H1 (cell line): Measurements from ENCODE around the gene HDAC10. TPM values are rescaled to one million over a fixed set of nuclear protein-coding genes. Genes with fewer than 3 reads are reported as not detected.

ENCODE experiments used
- CTCF ChIA-PET: fragments of 300-600 bp; sonication (Branson Sonifier 250); formaldehyde crosslinking; loops from one replicate; lab custom pipeline; 2021; ENCODE audit not compliant: partially characterized antibody; lab: Charles Lee
- POLR2A ChIA-PET: fragments of 300-600 bp; sonication (Branson Sonifier 250); formaldehyde crosslinking; loops from one replicate; lab custom pipeline; 2021; ENCODE audit warnings: inconsistent platforms; ENCODE audit not compliant: partially characterized antibody; lab: Charles Lee
- DNase-seq, 2 experiments: peaks; one replicate each; pipeline versions ENCODE4 v3.0.0 to v3.0.0-alpha.2; 2010 to 2022; ENCODE audit warnings: low spot score in 2 of 2, low read depth in 1 of 2, mixed read lengths in 1 of 2
- FAIRE-seq: peaks from 2 replicates; lab custom pipeline; 2011; peaks lifted over from hg19 to GRCh38; lab: Jason Lieb, UNC
- H2AFZ ChIP-seq: 2 replicates; pipeline ENCODE4 v1.8.1; 2012; ENCODE audit warnings: low read length, inconsistent platforms
- H2AK5ac ChIP-seq: 2 replicates; pipeline ENCODE4 v1.6.1; 2013; ENCODE audit warnings: low read depth, low read length
- H2BK120ac ChIP-seq: replicated peaks from 2 replicates; pipeline ENCODE3; 2013; ENCODE audit warnings: low read depth, low read length, inconsistent platforms
- H2BK12ac ChIP-seq: 2 replicates; pipeline ENCODE4 v1.6.1; 2013; ENCODE audit warnings: low read depth, low read length
- H2BK15ac ChIP-seq: 2 replicates; pipeline ENCODE4 v1.6.1; 2013; ENCODE audit warnings: low read length
- H2BK20ac ChIP-seq: 2 replicates; pipeline ENCODE4 v1.6.1; 2013; ENCODE audit warnings: low read length
- H2BK5ac ChIP-seq: 2 replicates; pipeline ENCODE4 v1.6.1; 2013; ENCODE audit warnings: low read depth, low read length
- H3K14ac ChIP-seq: 2 replicates; pipeline ENCODE4 v1.6.1; 2013; ENCODE audit warnings: inconsistent platforms; ENCODE audit not compliant: insufficient read length
- H3K18ac ChIP-seq: 2 replicates; pipeline ENCODE4 v1.6.1; 2013; ENCODE audit warnings: low read length; ENCODE audit errors: extremely low read depth
- H3K23ac ChIP-seq: 2 replicates; pipeline ENCODE4 v1.6.1; 2013; ENCODE audit warnings: inconsistent platforms; ENCODE audit not compliant: insufficient read length
- H3K23me2 ChIP-seq: 2 replicates; pipeline ENCODE4 v1.6.1; 2013; ENCODE audit warnings: low read depth, low read length
- H3K27ac ChIP-seq: 2 replicates; pipeline ENCODE4 v1.6.1; 2011; ENCODE audit warnings: low read depth, low read length, inconsistent platforms
- H3K27me3 ChIP-seq, 4 experiments: replicated peaks in 1 of 4; 1 replicate in 1 of 4; 2 replicates in 3 of 4; pipeline versions ENCODE4 v1.6.1 to v1.8.1; 2011 to 2013; ENCODE audit warnings: low read length in 3 of 4, mild to moderate bottlenecking in 3 of 4, inconsistent platforms in 2 of 4, mixed read lengths in 2 of 4, moderate library complexity in 1 of 4; ENCODE audit not compliant: control insufficient read depth in 3 of 4, insufficient read depth in 3 of 4; ENCODE audit errors: extremely low read depth in 1 of 4
- H3K36me3 ChIP-seq, 4 experiments: 2 replicates each; pipeline versions ENCODE4 v1.6.1 to v1.8.1; 2011 to 2013; ENCODE audit warnings: mild to moderate bottlenecking in 4 of 4, low read length in 3 of 4, moderate library complexity in 2 of 4, control low read depth in 1 of 4, inconsistent platforms in 1 of 4; ENCODE audit not compliant: insufficient read depth in 4 of 4, control insufficient read depth in 2 of 4
- H3K4ac ChIP-seq: replicated peaks from 2 replicates; pipeline ENCODE3; 2013; ENCODE audit warnings: low read length, low read depth, mixed read lengths, inconsistent platforms; ENCODE audit not compliant: insufficient read length
- H3K4me1 ChIP-seq, 4 experiments: replicated peaks in 1 of 4; 1 replicate in 1 of 4; 2 replicates in 3 of 4; pipeline versions ENCODE4 v1.6.1 to v1.8.1; 2011 to 2013; ENCODE audit warnings: low read length in 3 of 4, inconsistent platforms in 2 of 4, mixed read lengths in 1 of 4; ENCODE audit not compliant: insufficient read depth in 4 of 4, control insufficient read depth in 3 of 4
- H3K4me2 ChIP-seq, 2 experiments: 2 replicates each; pipeline versions ENCODE4 v1.6.1 to v1.8.1; 2011 to 2013; ENCODE audit warnings: low read depth in 2 of 2, low read length in 2 of 2, control low read depth in 1 of 2, inconsistent platforms in 1 of 2, mild to moderate bottlenecking in 1 of 2; ENCODE audit not compliant: insufficient read depth in 1 of 2
- H3K4me3 ChIP-seq, 4 experiments: fragments of 200-600, 300-600 bp in 1 of 4; sonication (generic), shearing (Covaris generic), sonication (Bioruptor Twin) in 1 of 4; 2 replicates each; pipeline versions ENCODE4 v1.5.1 to v1.8.1; 2011 to 2016; ENCODE audit warnings: low read length in 4 of 4, low read depth in 3 of 4, control low read depth in 2 of 4, inconsistent platforms in 2 of 4, mild to moderate bottlenecking in 2 of 4, mixed read lengths in 1 of 4, moderate library complexity in 1 of 4; ENCODE audit not compliant: insufficient read depth in 2 of 4; ENCODE audit errors: extremely low read depth in 1 of 4
- H3K56ac ChIP-seq: replicated peaks from 2 replicates; pipeline ENCODE3; 2013; ENCODE audit warnings: low read depth, mild to moderate bottlenecking, mixed read lengths, low read length, inconsistent platforms; ENCODE audit not compliant: insufficient read length
- H3K79me1 ChIP-seq: 2 replicates; pipeline ENCODE4 v1.6.1; 2013; ENCODE audit warnings: low read depth, low read length, control low read depth
- H3K79me2 ChIP-seq, 2 experiments: 2 replicates each; pipeline versions ENCODE4 v1.6.1 to v1.8.1; 2012 to 2013; ENCODE audit warnings: low read length in 2 of 2, mild to moderate bottlenecking in 2 of 2, inconsistent platforms in 1 of 2; ENCODE audit not compliant: insufficient read depth in 2 of 2, control insufficient read depth in 1 of 2
- H3K9ac ChIP-seq, 4 experiments: replicated peaks in 1 of 4; 1 replicate in 1 of 4; 2 replicates in 3 of 4; pipeline versions ENCODE4 v1.6.1 to v1.8.1; 2011 to 2013; ENCODE audit warnings: low read depth in 3 of 4, low read length in 3 of 4, control low read depth in 2 of 4, mild to moderate bottlenecking in 2 of 4, moderate library complexity in 2 of 4, inconsistent platforms in 1 of 4; ENCODE audit errors: extremely low read depth in 1 of 4
- H3K9me3 ChIP-seq, 2 experiments: 2 replicates each; pipeline versions ENCODE4 v1.6.1 to v1.8.1; 2012 to 2013; ENCODE audit warnings: mild to moderate bottlenecking in 2 of 2, moderate library complexity in 2 of 2, control low read depth in 1 of 2, inconsistent platforms in 1 of 2, low read depth in 1 of 2, low read length in 1 of 2, mixed read lengths in 1 of 2; ENCODE audit not compliant: insufficient read depth in 2 of 2
- H4K20me1 ChIP-seq, 2 experiments: replicated peaks in 1 of 2; 2 replicates each; pipeline versions ENCODE3 to v1.8.1; 2011 to 2013; ENCODE audit warnings: inconsistent platforms in 2 of 2, low read length in 2 of 2, mild to moderate bottlenecking in 1 of 2; ENCODE audit not compliant: insufficient read depth in 2 of 2, control insufficient read depth in 1 of 2
- H4K5ac ChIP-seq: 2 replicates; pipeline ENCODE4 v1.6.1; 2013; ENCODE audit warnings: low read length, low read depth, mixed read lengths, inconsistent platforms; ENCODE audit not compliant: insufficient read length
- H4K8ac ChIP-seq: 2 replicates; pipeline ENCODE4 v1.8.0; 2013; ENCODE audit warnings: mild to moderate bottlenecking, moderate library complexity, low read length, inconsistent platforms; ENCODE audit not compliant: insufficient read depth; ENCODE audit errors: extremely low read depth
- H4K91ac ChIP-seq: replicated peaks from 2 replicates; pipeline ENCODE3; 2013; ENCODE audit warnings: low read length, mixed read lengths, inconsistent platforms; ENCODE audit not compliant: insufficient read length
- BACH1 ChIP-seq: IDR thresholded peaks from 2 replicates; pipeline ENCODE4 v1.6.1; 2012; ENCODE audit warnings: low read length, improper control_type of control experiment
- CHD1 ChIP-seq: IDR thresholded peaks from 2 replicates; pipeline ENCODE4 v1.6.1; 2012; ENCODE audit warnings: low read depth, low read length, improper control_type of control experiment
- E2F6 ChIP-seq: IDR thresholded peaks from 2 replicates; pipeline ENCODE4 v1.6.1; 2012; ENCODE audit warnings: inconsistent platforms
- EGR1 ChIP-seq: IDR thresholded peaks from 2 replicates; pipeline ENCODE4 v1.6.1; 2011; ENCODE audit warnings: low read depth, low read length, borderline replicate concordance
- HDAC2 ChIP-seq, 2 experiments: fragments of 300-600 bp in 1 of 2; sonication (generic) in 1 of 2; IDR thresholded peaks; 2 replicates each; pipeline ENCODE4 v1.6.1; 2011 to 2012; ENCODE audit warnings: low read depth in 2 of 2, low read length in 2 of 2, mild to moderate bottlenecking in 2 of 2, moderate library complexity in 2 of 2, borderline replicate concordance in 1 of 2, inconsistent platforms in 1 of 2
- KDM5A ChIP-seq: fragments of 200-600 bp; IDR thresholded peaks from 2 replicates; pipeline ENCODE4 v1.7.1; 2012; ENCODE audit warnings: mild to moderate bottlenecking, low read length, inconsistent platforms, mixed read lengths
- MAFK ChIP-seq: IDR thresholded peaks from 2 replicates; pipeline ENCODE4 v1.6.1; 2012; ENCODE audit warnings: low read depth, mild to moderate bottlenecking, improper control_type of control experiment, low read length
- NRF1 ChIP-seq: IDR thresholded peaks from 2 replicates; pipeline ENCODE4 v1.6.1; 2011; ENCODE audit warnings: mild to moderate bottlenecking, low read depth, low read length, improper control_type of control experiment
- POU5F1 ChIP-seq: IDR thresholded peaks from 2 replicates; pipeline ENCODE4 v1.6.1; 2011; ENCODE audit warnings: low read depth, mild to moderate bottlenecking, low read length, moderate library complexity
- RFX5 ChIP-seq: IDR thresholded peaks from 2 replicates; pipeline ENCODE4 v1.6.1; 2011; ENCODE audit warnings: low read depth, low read length, improper control_type of control experiment, borderline replicate concordance
- SIRT6 ChIP-seq: IDR thresholded peaks from one replicate; pipeline ENCODE4 v1.7.1; 2012; ENCODE audit warnings: low read length, inconsistent platforms
- SP4 ChIP-seq: IDR thresholded peaks from 2 replicates; pipeline ENCODE4 v1.6.1; 2012; ENCODE audit warnings: low read length, inconsistent platforms
- SUZ12 ChIP-seq: fragments of 200-600 bp; sonication (generic); IDR thresholded peaks from 2 replicates; pipeline ENCODE4 v1.6.1; 2012; ENCODE audit warnings: mild to moderate bottlenecking, inconsistent platforms, low read length, moderate library complexity, mixed read lengths
- TAF7 ChIP-seq: optimal IDR thresholded peaks from 2 replicates; pipeline ENCODE3; 2011; ENCODE audit warnings: low read depth, mild to moderate bottlenecking, inconsistent platforms, low read length, moderate library complexity, borderline replicate concordance
- WGBS, 2 experiments: shearing (Covaris generic) in 1 of 2; methylation state at CpG; one replicate each; pipeline versions ENCODE4 v1.1.6 to v1.1.7; 2013 to 2015; ENCODE audit warnings: low lambda C conversion rate in 2 of 2, mixed read lengths in 2 of 2, inconsistent platforms in 1 of 2, low coverage in 1 of 2, missing lambda C conversion rate in 1 of 2; ENCODE audit not compliant: insufficient replicate concordance in 2 of 2, insufficient coverage in 1 of 2, insufficient read length in 1 of 2; ENCODE audit errors: extremely low coverage in 1 of 2, missing lambda C conversion rate in 1 of 2; 5-methylcytosine and 5-hydroxymethylcytosine counted together
- polyA plus RNA-seq, 7 experiments: library from polyadenylated mRNA; depleted of rRNA in 3 of 7; stranded (reverse) in 5 of 7; unstranded in 2 of 7; fragments of >200 nt in 5 of 7; fragments of 200-250 nt in 2 of 7; gene quantifications; 1 replicate in 5 of 7; 2 replicates in 1 of 7; 4 replicates in 1 of 7; pipeline versions ENCODE4 v1.2.1 to v1.2.3, GENCODE V29; 2011 to 2013; ENCODE audit warnings: missing spikeins in 2 of 7, mixed read lengths in 2 of 7
- total RNA-seq: library from RNA; stranded (reverse); fragmentation: NEBNext Ultra II Directional; extraction: Animal tissue kit (Norgen Biotek cat#: 25700); gene quantifications from 2 replicates; pipeline ENCODE4 v1.2.1, GENCODE V29; 2021

HDAC10 gene
- total and polyA plus RNA-seq, 2 of the 8 experiments (the other 6 are each of a cell fraction or from before 2014, with no cell fraction given), result 11.2 to 26.4 TPM

- WGBS, 2 experiments, result 93% methylated on average over 5 of the region's 7 CpGs; no CpG with 5 or more reads in 1 of the 2 experiments
- DNase-seq, result no peak
- Histone ChIP-seq H3K79me2 (peaks cover 0 to 13% of the 10 kb centered on the region in 2 experiments; a peak in 1 of 4 replicates), H3K4me3 (no peak overlapping the region), H3K23me2 (peaks cover 13% of the 10 kb centered on the region; the same call in 1 of the 2 replicates), H2AFZ (no peak overlapping the region), H2BK15ac (no peak overlapping the region), H3K4me1 (peaks cover 0 to 7% (median 6%) of the 10 kb centered on the region in 4 experiments; a peak in 6 of 7 replicates), H3K27ac (no peak overlapping the region), H3K4me2 (no peak overlapping the region), H2AK5ac (no peak overlapping the region), H2BK120ac (no peak overlapping the region), H3K9ac (peak overlapping the region in 1 of 4 experiments; percentile 17; a peak in 1 of 7 replicates), H3K14ac (no peak overlapping the region), H4K8ac (no peak overlapping the region), H2BK20ac (no peak overlapping the region), H2BK5ac (no peak overlapping the region), H3K23ac (no peak overlapping the region), H3K56ac (no peak overlapping the region), H3K4ac (no peak overlapping the region), H3K36me3 (peaks cover 0 to 12% (median 2%) of the 10 kb centered on the region in 4 experiments; a peak in 5 of 8 replicates), H3K9me3 (no peaks in the 10 kb centered on the region), H3K18ac (no peak overlapping the region), H3K27me3 (no peaks in the 10 kb centered on the region), H2BK12ac (no peak overlapping the region), H4K91ac (no peak overlapping the region), H4K20me1 (peaks cover 4 to 25% of the 10 kb centered on the region in 2 experiments), H4K5ac (no peak overlapping the region), H3K79me1 (peaks cover 2% of the 10 kb centered on the region; the same call in 1 of the 2 replicates)
- ChIA-PET CTCF (interaction anchor here (0.6 to 7.0 kb wide), 2 partner anchors 28 to 55 kb away, joined by 3 to 83 read pairs; no protein-coding TSS in a partner anchor), POLR2A (interaction anchor here (3.0 kb wide), 1 partner anchor 14 kb away, joined by 9 read pairs; no protein-coding TSS in a partner anchor)
- no peak for FAIRE-seq
- no peak for TF ChIP-seq RFX5
- TF ChIP-seq SIRT6, result no peak
- TF ChIP-seq SP4, result no peak
- no peak for TF ChIP-seq BACH1
- no peak for TF ChIP-seq SUZ12
- TF ChIP-seq NRF1, result no peak
- no peak for TF ChIP-seq E2F6
- TF ChIP-seq KDM5A, result no peak
- TF ChIP-seq EGR1, result no peak
- TF ChIP-seq POU5F1, result no peak
- TF ChIP-seq CHD1, result no peak
- TF ChIP-seq HDAC2 (IDR thresholded peaks at IDR 0.05; ENCODE audit: borderline replicate concordance in 1 of 2, low read depth in 2 of 2, low read length in 2 of 2), result no peak
- TF ChIP-seq MAFK, result no peak
- TF ChIP-seq TAF7, result no peak
Measured at GRCh38 chr22:50204571-50204970, 46.5 kb downstream of the HDAC10 start.
